ENCODE data around the gene CUX1. TPM values are rescaled to one million over a fixed set of nuclear protein-coding genes. Genes with fewer than 3 reads are reported as not detected.

Gene CUX1
- polyA plus RNA-seq, 4 donors: 29.2 to 77.5 (median 32.3) TPM

DNA sequence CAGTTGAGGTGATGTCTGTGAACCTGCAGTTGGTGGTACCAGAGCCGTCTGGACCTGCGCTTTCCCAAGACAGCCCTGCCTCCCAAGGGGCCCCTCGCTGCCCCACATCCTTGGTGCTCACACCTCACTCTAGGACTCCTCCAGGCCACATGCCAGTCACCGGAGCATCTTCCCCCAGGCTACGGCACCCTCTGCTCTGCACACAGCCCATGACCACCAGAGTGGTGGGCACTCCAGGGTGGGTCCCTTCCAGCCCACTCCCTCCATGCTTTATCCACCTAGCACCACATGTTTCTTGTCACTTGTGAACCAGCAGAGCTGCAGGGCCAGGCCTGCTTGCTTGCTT lies 285.6 kb downstream of the CUX1 start:
- Histone ChIP-seq H3K36me3 (ENCODE audit: control insufficient read depth in 3 of 3, insufficient read depth in 2 of 3, low read depth in 1 of 3, low read length in 3 of 3) (peaks cover 8 to 78% (median 15%) of the 10 kb centered on the region in 3 donors), H3K9me3 (ENCODE audit: control insufficient read depth in 2 of 2, insufficient read depth in 1 of 2, low read depth in 1 of 2, low read length in 1 of 2) (no peaks in the 10 kb centered on the region), H3K27me3 (ENCODE audit: control insufficient read depth in 3 of 3, insufficient read depth in 3 of 3, low read length in 3 of 3) (no peaks in the 10 kb centered on the region), H3K27ac (ENCODE audit: low read depth in 1 of 3, low read length in 2 of 3) (no peak overlapping the region), H3K4me1 (ENCODE audit: control insufficient read depth in 3 of 3, insufficient read depth in 2 of 3, low read depth in 1 of 3, low read length in 2 of 3) (peaks cover 0 to 11% (median 0%) of the 10 kb centered on the region in 3 donors), H3K4me3 (ENCODE audit: low read depth in 1 of 3, low read length in 3 of 3) (no peak overlapping the region)
- WGBS, 3 donors: 96 to 100% (median 98%) methylated on average over 2 to 5 of the region's 5 CpGs
- FAIRE-seq (no peak), DNase-seq (no peak)

GRCh38 chr7:102104245-102104644 lies 286.8 kb downstream of the CUX1 start:
- H3K4me1 ChIP-seq (ENCODE audit: control insufficient read depth in 3 of 3, insufficient read depth in 2 of 3, low read depth in 1 of 3, low read length in 2 of 3): peaks cover 0 to under 1% (median 0%) of the 10 kb centered on the region in 3 donors
- H3K36me3 ChIP-seq (ENCODE audit: control insufficient read depth in 3 of 3, insufficient read depth in 2 of 3, low read depth in 1 of 3, low read length in 3 of 3): peaks cover 8 to 75% (median 15%) of the 10 kb centered on the region in 3 donors
- no peak overlapping the region for H3K4me3 ChIP-seq (ENCODE audit: low read depth in 1 of 3, low read length in 3 of 3)
- FAIRE-seq (no peak), DNase-seq (no peak)
- 87 to 97% (median 96%) methylated on average over 5 of the region's 5 CpGs for WGBS, 3 donors
- H3K27ac ChIP-seq (ENCODE audit: low read depth in 1 of 3, low read length in 2 of 3): no peak overlapping the region
- no peaks in the 10 kb centered on the region for H3K9me3 ChIP-seq (ENCODE audit: control insufficient read depth in 2 of 2, insufficient read depth in 1 of 2, low read depth in 1 of 2, low read length in 1 of 2)
- H3K27me3 ChIP-seq (ENCODE audit: control insufficient read depth in 3 of 3, insufficient read depth in 3 of 3, low read length in 3 of 3): no peaks in the 10 kb centered on the region

DNA sequence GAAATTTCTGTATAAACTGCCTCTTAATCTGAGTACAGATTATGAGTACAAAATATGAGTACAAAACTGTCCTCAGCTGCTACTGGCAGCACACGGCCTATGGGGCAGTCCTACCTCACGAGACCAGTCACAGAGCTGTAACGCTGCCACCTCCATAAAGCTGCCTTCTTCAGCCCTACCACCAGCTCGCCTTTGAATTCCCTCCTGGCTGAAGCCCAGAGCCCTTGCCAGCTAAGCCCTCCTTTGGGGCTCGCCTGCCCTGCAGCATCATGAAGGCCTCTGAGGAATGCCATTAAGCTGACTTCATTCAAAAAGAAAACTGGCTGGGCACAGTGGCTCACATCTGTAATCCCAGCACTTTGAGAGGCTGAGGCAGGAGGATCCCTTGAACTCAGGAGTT lies 289.2 kb downstream of the CUX1 start:
- no peaks in the 10 kb centered on the region for H3K9me3 ChIP-seq (ENCODE audit: control insufficient read depth in 2 of 2, insufficient read depth in 1 of 2, low read depth in 1 of 2, low read length in 1 of 2)
- no peak overlapping the region for H3K4me3 ChIP-seq (ENCODE audit: low read depth in 1 of 3, low read length in 3 of 3)
- no peaks in the 10 kb centered on the region for H3K4me1 ChIP-seq (ENCODE audit: control insufficient read depth in 3 of 3, insufficient read depth in 2 of 3, low read depth in 1 of 3, low read length in 2 of 3)
- peaks cover 5 to 63% (median 11%) of the 10 kb centered on the region in 3 donors for H3K36me3 ChIP-seq (ENCODE audit: control insufficient read depth in 3 of 3, insufficient read depth in 2 of 3, low read depth in 1 of 3, low read length in 3 of 3)
- DNase-seq (no peak), FAIRE-seq (no peak)
- H3K27ac ChIP-seq (ENCODE audit: low read depth in 1 of 3, low read length in 2 of 3): no peak overlapping the region
- 89 to 96% (median 95%) methylated on average over 5 of the region's 5 CpGs for WGBS, 3 donors
- no peaks in the 10 kb centered on the region for H3K27me3 ChIP-seq (ENCODE audit: control insufficient read depth in 3 of 3, insufficient read depth in 3 of 3, low read length in 3 of 3)

- WGBS, 3 donors: 90 to 91% (median 91%) methylated on average over 18 to 19 of the region's 19 CpGs
- Histone ChIP-seq H3K4me1 (ENCODE audit: control insufficient read depth in 3 of 3, insufficient read depth in 2 of 3, low read depth in 1 of 3, low read length in 2 of 3) (no peaks in the 10 kb centered on the region), H3K27ac (ENCODE audit: low read depth in 1 of 3, low read length in 2 of 3) (no peak overlapping the region), H3K27me3 (ENCODE audit: control insufficient read depth in 3 of 3, insufficient read depth in 3 of 3, low read length in 3 of 3) (no peaks in the 10 kb centered on the region), H3K9me3 (ENCODE audit: control insufficient read depth in 2 of 2, insufficient read depth in 1 of 2, low read depth in 1 of 2, low read length in 1 of 2) (no peaks in the 10 kb centered on the region), H3K4me3 (ENCODE audit: low read depth in 1 of 3, low read length in 3 of 3) (no peak overlapping the region), H3K36me3 (ENCODE audit: control insufficient read depth in 3 of 3, insufficient read depth in 2 of 3, low read depth in 1 of 3, low read length in 3 of 3) (peaks cover 5 to 58% (median 11%) of the 10 kb centered on the region in 3 donors)
- FAIRE-seq (no peak), DNase-seq (no peak)
Observed at GRCh38 chr7:102107474-102108104, 290.2 kb downstream of the CUX1 start.

DNA sequence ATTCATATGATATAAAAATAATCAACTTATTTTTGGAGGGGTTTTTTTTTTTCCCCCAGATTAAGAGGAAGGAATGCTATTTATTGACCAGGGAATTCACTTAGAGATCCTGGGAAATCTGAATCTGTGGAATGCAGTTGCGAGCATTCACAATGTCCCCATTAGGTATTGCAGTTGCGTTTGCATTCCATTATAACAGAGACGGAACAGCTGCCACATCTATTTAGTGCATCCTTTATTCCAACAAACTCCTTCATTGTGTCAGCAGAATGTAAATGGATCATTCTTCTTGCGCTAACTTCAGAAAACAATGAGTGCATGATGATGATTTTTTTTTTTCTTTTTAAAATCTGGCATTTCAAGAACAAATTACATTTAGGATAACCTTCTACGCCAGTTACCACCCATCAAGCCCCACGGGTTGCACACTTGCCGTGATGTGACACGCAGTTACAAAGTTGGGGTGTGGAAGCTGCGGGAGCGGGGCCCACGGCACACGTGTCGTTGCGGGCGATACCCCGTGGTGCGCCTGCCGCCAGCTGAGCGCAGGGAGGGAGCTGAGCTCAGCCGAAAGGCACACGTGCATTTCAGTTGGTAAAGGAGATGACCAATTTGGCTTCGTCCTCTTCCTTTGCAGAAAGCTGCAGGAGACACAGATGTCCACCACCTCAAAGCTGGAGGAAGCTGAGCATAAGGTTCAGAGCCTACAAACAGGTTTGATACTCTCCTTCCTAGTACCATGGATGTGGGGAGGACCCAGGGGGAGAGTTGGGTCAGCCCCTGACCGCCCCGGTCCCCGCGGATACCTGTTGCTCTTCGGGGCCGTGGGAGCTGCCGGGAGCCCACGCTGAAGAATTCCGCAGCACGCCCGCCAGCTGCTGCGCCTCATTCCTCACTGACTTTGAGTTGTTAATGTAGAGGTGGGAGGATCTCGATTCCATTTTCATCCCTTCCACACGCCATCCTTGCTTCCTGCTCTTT lies 293.9 kb downstream of the CUX1 start:
- Histone ChIP-seq H3K27ac (ENCODE audit: low read depth in 1 of 3, low read length in 2 of 3) (no peak overlapping the region), H3K9me3 (ENCODE audit: control insufficient read depth in 2 of 2, insufficient read depth in 1 of 2, low read depth in 1 of 2, low read length in 1 of 2) (no peaks in the 10 kb centered on the region), H3K36me3 (ENCODE audit: control insufficient read depth in 3 of 3, insufficient read depth in 2 of 3, low read depth in 1 of 3, low read length in 3 of 3) (peaks cover 9 to 65% (median 11%) of the 10 kb centered on the region in 3 donors), H3K4me3 (ENCODE audit: low read depth in 1 of 3, low read length in 3 of 3) (no peak overlapping the region), H3K27me3 (ENCODE audit: control insufficient read depth in 3 of 3, insufficient read depth in 3 of 3, low read length in 3 of 3) (no peaks in the 10 kb centered on the region), H3K4me1 (ENCODE audit: control insufficient read depth in 3 of 3, insufficient read depth in 2 of 3, low read depth in 1 of 3, low read length in 2 of 3) (no peaks in the 10 kb centered on the region)
- WGBS, 3 donors: 86 to 97% (median 95%) methylated on average over 36 of the region's 36 CpGs
- DNase-seq: no peak
- no peak for FAIRE-seq

DNA sequence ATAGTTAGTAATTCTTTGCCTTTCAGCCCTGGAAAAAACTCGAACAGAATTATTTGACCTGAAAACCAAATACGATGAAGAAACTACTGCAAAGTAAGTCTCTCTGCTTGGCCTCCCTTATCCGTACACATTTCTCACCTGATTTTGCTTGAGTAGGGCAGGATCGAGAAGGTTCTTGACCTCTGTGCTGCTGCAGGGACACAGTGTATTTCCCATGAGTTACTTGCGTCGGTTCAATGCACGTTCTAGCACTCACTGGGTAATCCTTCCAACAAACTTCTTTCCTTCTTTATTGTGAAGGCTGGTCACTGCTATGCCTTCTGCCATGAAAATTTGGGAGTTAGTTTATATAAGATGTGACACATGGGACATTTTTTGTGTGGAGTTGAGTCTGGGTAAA lies 297.8 kb downstream of the CUX1 start:
- 88 to 98% (median 96%) methylated on average over 7 of the region's 7 CpGs for WGBS, 3 donors
- DNase-seq: no peak
- Histone ChIP-seq H3K27me3 (ENCODE audit: control insufficient read depth in 3 of 3, insufficient read depth in 3 of 3, low read length in 3 of 3) (no peaks in the 10 kb centered on the region), H3K4me1 (ENCODE audit: control insufficient read depth in 3 of 3, insufficient read depth in 2 of 3, low read depth in 1 of 3, low read length in 2 of 3) (no peaks in the 10 kb centered on the region), H3K27ac (ENCODE audit: low read depth in 1 of 3, low read length in 2 of 3) (no peak overlapping the region), H3K36me3 (ENCODE audit: control insufficient read depth in 3 of 3, insufficient read depth in 2 of 3, low read depth in 1 of 3, low read length in 3 of 3) (peaks cover 6 to 71% (median 6%) of the 10 kb centered on the region in 3 donors), H3K4me3 (ENCODE audit: low read depth in 1 of 3, low read length in 3 of 3) (no peak overlapping the region), H3K9me3 (ENCODE audit: control insufficient read depth in 2 of 2, insufficient read depth in 1 of 2, low read depth in 1 of 2, low read length in 1 of 2) (no peaks in the 10 kb centered on the region)
- FAIRE-seq: no peak

GRCh38 chr7:102115931-102116330 lies 298.5 kb downstream of the CUX1 start:
- no peaks in the 10 kb centered on the region for H3K27me3 ChIP-seq (ENCODE audit: control insufficient read depth in 3 of 3, insufficient read depth in 3 of 3, low read length in 3 of 3)

GRCh38 chr7:102117743-102118142 lies 300.3 kb downstream of the CUX1 start:
- FAIRE-seq: no peak
- WGBS, 3 donors: 91 to 98% (median 93%) methylated on average over 6 of the region's 6 CpGs
- H3K36me3 ChIP-seq (ENCODE audit: control insufficient read depth in 3 of 3, insufficient read depth in 2 of 3, low read depth in 1 of 3, low read length in 3 of 3): peaks cover 6 to 66% (median 6%) of the 10 kb centered on the region in 3 donors
- peaks cover 0 to 12% (median 3%) of the 10 kb centered on the region in 3 donors for H3K4me1 ChIP-seq (ENCODE audit: control insufficient read depth in 3 of 3, insufficient read depth in 2 of 3, low read depth in 1 of 3, low read length in 2 of 3)
- H3K4me3 ChIP-seq (ENCODE audit: low read depth in 1 of 3, low read length in 3 of 3): no peak overlapping the region
- no peak overlapping the region for H3K27ac ChIP-seq (ENCODE audit: low read depth in 1 of 3, low read length in 2 of 3)
- no peaks in the 10 kb centered on the region for H3K9me3 ChIP-seq (ENCODE audit: control insufficient read depth in 2 of 2, insufficient read depth in 1 of 2, low read depth in 1 of 2, low read length in 1 of 2)
- H3K27me3 ChIP-seq (ENCODE audit: control insufficient read depth in 3 of 3, insufficient read depth in 3 of 3, low read length in 3 of 3): no peaks in the 10 kb centered on the region
- no peak for DNase-seq

More at GRCh38 chr7:102115931-102116330, 298.5 kb downstream of the CUX1 start:
- no peak for FAIRE-seq
- WGBS, 3 donors: 95 to 98% (median 96%) methylated on average over 15 of the region's 15 CpGs
- Histone ChIP-seq H3K27ac (ENCODE audit: low read depth in 1 of 3, low read length in 2 of 3) (no peak overlapping the region), H3K36me3 (ENCODE audit: control insufficient read depth in 3 of 3, insufficient read depth in 2 of 3, low read depth in 1 of 3, low read length in 3 of 3) (peaks cover 6 to 76% (median 6%) of the 10 kb centered on the region in 3 donors), H3K4me3 (ENCODE audit: low read depth in 1 of 3, low read length in 3 of 3) (no peak overlapping the region), H3K9me3 (ENCODE audit: control insufficient read depth in 2 of 2, insufficient read depth in 1 of 2, low read depth in 1 of 2, low read length in 1 of 2) (no peaks in the 10 kb centered on the region), H3K4me1 (ENCODE audit: control insufficient read depth in 3 of 3, insufficient read depth in 2 of 3, low read depth in 1 of 3, low read length in 2 of 3) (no peaks in the 10 kb centered on the region)
- DNase-seq: no peak

Measured in small intestine (tissue), 7 donors.